OCI-LY7 (cell line): Measurements from ENCODE around the gene DIAPH2.

ENCODE experiments used
- EZH2phosphoT487 ChIP-seq: fragments of 200-600 bp; sonication (generic); IDR thresholded peaks from 2 replicates; pipeline ENCODE4 v1.6.1; 2018; ENCODE audit warnings: low read depth, borderline replicate concordance, mild to moderate bottlenecking, mixed run types, antibody characterized with exemption, low read length, moderate library complexity, mixed read lengths
- TF ChIP-seq, protein P1 (sequence below): fragments of 200-600 bp; sonication (generic); conservative IDR thresholded peaks from 2 replicates; pipeline ENCODE4 v1.5.1; 2014; ENCODE audit warnings: mild to moderate bottlenecking, antibody characterized with exemption, low read length, moderate library complexity, mixed read lengths

DNA sequence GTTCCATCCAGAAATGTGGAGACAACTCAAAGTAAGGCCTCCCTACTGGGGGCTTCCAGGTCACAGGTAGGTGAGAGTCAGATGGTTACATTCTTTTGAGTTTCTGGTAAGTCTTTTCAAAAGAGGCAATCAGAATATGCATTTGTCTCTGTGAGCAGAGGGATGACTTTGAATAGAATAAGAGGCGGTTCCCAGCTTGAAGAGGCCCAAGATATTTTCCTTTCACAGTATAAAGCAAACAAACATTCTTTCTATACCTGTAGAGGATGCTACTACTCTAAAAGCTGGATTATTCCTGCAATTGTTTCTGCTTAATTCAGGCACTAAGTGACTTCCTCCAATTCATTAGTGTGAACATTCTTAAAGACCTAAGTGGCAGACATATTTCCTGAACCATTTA, 44.4 kb downstream of the DIAPH2 start:
- TF ChIP-seq, protein P1, sequence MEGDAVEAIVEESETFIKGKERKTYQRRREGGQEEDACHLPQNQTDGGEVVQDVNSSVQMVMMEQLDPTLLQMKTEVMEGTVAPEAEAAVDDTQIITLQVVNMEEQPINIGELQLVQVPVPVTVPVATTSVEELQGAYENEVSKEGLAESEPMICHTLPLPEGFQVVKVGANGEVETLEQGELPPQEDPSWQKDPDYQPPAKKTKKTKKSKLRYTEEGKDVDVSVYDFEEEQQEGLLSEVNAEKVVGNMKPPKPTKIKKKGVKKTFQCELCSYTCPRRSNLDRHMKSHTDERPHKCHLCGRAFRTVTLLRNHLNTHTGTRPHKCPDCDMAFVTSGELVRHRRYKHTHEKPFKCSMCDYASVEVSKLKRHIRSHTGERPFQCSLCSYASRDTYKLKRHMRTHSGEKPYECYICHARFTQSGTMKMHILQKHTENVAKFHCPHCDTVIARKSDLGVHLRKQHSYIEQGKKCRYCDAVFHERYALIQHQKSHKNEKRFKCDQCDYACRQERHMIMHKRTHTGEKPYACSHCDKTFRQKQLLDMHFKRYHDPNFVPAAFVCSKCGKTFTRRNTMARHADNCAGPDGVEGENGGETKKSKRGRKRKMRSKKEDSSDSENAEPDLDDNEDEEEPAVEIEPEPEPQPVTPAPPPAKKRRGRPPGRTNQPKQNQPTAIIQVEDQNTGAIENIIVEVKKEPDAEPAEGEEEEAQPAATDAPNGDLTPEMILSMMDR, result no peak
- TF ChIP-seq EZH2phosphoT487, result no peak
